Neural progenitor cell (in vitro differentiated cells): ENCODE measurements around the gene PPM1N.
A peak's percentile ranks its signal among the peaks of the same experiment; 100 is the strongest.

ENCODE experiments used
- CTCF ChIP-seq: fragments of 200-600 bp; sonication (generic); IDR thresholded peaks from 2 replicates; pipeline ENCODE4 v1.5.1; 2017; ENCODE audit warnings: antibody characterized with exemption, mild to moderate bottlenecking
- EZH2phosphoT487 ChIP-seq: fragments of 200-600 bp; sonication (generic); IDR thresholded peaks from 2 replicates; pipeline ENCODE4 v1.6.1; 2017; ENCODE audit warnings: antibody characterized with exemption

GRCh38 chr19:45485305-45486077 lies 12.8 kb upstream of the PPM1N start:
- TF ChIP-seq EZH2phosphoT487 (no peak), CTCF (peak; percentile 63)
